GM19328 (cell line): Measurements from ENCODE around the gene NAAA.
"Not testable (repeated sequence)": the region's sequence is repeated elsewhere in the genome, so short reads cannot be mapped to it uniquely, and the experiment has no call there.

Source experiments
- ATAC-seq: cut with Tn5 transposase; IDR thresholded peaks from one replicate; pipeline ENCODE4 v1.9.1; 2021; ENCODE audit warnings: mild to moderate bottlenecking, moderate library complexity; ENCODE audit not compliant: unreplicated experiment

NAAA gene

GRCh38 chr4:75920327-75920726 lies 20.5 kb downstream of the NAAA start:
- ATAC-seq: no peak

DNA sequence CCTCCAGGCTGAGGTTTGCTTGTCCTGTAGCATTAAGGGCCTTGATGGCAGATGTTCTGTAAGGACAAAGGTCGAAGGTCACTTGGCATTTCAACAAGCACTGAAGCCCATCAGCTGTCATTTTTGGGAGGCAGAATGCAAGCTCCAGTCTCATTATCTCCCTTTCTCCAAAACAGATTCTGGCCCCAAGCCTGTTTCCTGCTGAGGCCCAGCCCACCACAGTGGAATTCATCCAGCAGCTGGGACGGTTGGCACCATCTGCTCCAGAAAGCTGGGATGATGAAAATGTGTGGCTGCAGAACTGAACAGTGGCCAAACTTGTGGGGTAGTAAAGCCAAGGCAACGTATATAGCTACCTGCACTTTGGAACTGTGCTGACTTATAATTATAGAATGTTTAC lies 20.9 kb downstream of the NAAA start:
- ATAC-seq: no peak

GRCh38 chr4:75916091-75916661 lies 24.6 kb downstream of the NAAA start:
- no peak for ATAC-seq

GRCh38 chr4:75912968-75913367 lies 27.8 kb downstream of the NAAA start:
- ATAC-seq: no peak

DNA sequence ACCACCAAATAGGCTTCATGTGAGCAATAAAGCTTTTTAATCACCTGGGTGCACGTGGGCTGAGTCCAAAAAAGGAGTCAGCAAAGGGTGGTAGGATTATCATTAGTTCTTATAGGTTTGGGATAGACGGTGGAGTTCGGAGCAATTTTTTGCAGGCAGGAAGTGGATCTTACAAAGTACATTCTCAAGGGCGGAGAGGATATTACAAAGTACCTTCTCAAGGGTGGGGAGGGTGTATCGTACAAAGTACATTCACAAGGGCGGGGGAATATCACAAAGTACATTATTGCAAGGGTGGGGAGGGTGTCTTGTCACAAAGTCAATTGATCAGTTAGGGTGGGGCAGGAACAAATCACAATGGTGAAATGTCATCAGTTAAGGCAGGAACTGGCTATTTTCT lies 30.0 kb downstream of the NAAA start:
- not testable (repeated sequence) for ATAC-seq

DNA sequence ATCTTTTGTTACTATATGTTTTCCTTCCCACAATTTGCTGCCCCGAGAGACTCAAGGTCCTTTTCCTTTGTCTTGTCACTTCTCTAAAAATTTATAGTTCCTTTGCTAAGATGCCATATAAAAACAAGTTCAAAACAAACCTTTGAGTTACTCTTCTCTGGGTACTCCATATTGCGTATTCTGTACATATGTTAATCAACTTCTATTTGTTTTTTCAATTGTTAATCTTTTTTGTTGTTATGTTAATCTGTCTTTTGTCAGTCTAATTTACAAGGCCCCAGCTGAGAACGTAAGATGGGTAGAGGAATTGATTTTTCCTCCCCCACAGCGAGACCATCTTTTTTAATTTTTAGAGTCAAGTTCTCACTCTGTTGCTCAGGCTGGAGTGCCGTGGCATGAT lies 31.4 kb downstream of the NAAA start:
- ATAC-seq: no peak

DNA sequence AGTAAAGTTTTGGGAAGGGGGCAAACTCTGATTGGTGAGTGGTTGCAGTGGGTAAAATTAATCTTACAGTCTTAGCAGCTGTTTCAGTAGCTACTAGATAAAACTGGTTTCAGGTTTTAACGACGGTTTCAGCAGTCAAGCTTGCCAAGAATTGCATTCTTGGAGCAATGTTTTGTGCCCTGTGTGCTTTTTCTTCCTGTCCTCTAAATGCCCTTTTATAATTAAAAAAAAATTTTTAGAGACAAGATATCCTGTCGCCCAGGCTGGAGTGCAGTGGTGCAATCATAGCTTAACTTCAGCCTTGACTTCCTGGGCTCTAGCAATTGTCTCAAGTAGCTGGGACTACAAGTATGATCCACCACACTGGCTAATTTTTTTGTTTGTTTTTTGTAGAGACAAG lies 32.3 kb downstream of the NAAA start:
- no peak for ATAC-seq

DNA sequence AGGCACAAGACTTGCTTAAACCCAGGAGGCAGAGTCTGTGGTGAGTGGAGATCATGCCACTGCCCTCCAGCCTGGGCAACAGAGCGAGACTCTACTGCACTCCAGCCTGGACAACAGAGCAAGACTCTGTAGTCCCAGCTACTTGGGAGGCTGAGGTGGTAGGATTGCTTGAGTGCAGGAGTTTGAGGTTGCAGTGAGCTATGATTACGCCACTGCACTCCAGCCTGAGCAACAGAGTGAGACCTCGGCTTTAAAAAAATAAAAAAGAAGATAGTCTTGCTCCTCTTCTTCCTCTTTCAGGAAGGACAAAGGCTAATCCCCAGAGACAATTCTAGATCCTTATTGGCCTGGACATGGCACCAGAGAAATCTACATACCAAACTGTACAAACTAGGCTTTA lies 32.8 kb downstream of the NAAA start:
- ATAC-seq: no peak

- ATAC-seq: no peak
These were observed 36.7 kb downstream of the NAAA start for GRCh38 chr4:75904076-75904475.

DNA sequence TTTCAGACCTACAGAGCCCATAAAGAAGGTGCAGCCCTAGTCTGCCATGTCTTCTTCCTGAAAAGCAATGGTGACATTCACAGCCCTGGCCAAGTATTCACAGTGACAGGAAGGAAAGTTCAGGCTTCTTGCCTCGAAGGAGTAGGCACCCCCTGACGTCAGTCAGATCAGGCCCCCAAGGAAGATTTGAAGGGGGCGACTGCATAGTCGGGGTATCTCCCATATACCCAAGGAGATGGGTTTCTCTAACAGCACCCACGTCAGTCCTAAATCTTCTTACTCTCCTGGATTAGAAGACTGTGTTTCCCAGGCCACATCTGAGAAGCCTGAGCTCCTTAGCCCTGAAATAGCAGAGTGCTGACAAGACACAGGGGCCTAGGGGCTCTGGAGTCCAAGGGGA lies 38.5 kb downstream of the NAAA start, which contains the start of gene PPEF2:
PPEF2 (minus strand) TSS at position 101 of the 400 bp plus-strand sequence. CDS start 6,127 bp downstream, outside the sequence.
- no peak for ATAC-seq

- no peak for ATAC-seq
These were observed 42.3 kb downstream of the NAAA start for GRCh38 chr4:75898536-75898935.

- ATAC-seq: no peak
These were observed 45.0 kb downstream of the NAAA start for GRCh38 chr4:75895744-75896314.

DNA sequence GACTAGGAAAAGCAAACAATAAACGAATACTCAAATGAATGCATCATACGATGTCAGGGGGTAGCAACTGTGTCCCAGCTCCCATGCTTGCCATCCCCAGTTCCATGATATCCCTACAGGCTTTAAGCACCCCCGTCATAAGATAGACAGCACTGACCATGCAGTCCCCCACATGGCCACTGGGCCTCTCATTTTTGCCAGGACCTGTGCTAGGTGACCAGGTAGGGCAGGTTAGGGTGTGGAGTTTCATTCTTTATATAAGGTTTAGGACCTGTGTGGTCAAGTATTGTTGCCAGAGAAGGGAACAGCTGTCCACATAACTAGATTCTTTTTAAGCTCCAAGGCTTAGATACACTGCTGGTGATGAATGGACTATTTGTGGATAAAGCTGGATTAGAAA lies 48.3 kb downstream of the NAAA start:
- ATAC-seq: no peak

GRCh38 chr4:75891611-75892010 lies 49.2 kb downstream of the NAAA start:
- ATAC-seq: no peak

- no peak for ATAC-seq
These were observed 51.1 kb downstream of the NAAA start for GRCh38 chr4:75889537-75890199.

- no peak for ATAC-seq
These were observed 54.7 kb downstream of the NAAA start for GRCh38 chr4:75886104-75886503.

DNA sequence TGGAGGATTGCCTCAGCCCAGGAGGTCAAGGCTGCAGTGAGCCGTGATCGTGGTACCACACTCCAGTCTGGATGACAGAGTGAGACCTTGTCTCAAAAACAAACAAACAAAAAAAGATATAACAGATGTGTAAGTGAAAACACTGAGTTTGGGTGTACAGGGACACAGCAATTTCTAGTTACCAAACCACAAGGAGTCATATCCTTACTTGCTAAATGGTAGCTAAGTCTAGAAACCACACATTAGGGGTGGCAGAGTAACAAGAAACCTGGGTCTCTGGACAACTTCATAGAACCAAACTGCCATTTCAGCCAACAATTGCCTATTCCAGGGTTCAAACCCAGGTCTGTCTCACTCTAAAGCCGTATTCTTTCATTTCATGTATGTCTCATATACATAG lies 59.3 kb downstream of the NAAA start:
- no peak for ATAC-seq

- ATAC-seq: no peak
These were observed 60.5 kb downstream of the NAAA start for GRCh38 chr4:75880278-75880677.

DNA sequence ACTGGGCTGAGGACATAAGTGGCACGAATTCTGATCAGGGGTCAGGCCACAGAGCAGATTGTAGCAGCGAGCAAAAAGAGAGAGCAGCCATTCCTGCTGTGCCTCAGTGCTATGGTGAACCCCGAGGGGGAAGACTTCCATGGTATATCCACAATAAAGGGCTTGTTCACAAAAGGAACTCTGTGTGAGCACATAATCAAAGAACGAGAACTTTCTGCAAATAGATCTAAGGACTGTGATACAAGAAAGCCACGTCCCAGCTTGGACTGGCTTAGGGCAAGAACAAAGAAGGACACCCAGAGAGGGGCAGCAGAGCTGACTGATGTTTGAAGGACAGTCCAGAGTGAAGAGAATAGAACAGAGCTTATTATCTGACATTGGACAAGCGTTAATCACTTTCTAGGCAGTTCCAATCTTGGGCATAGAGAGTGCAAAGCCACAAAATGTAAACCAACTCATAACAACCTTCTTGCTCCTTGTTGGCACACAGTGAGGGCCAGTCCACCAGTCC lies 62.5 kb downstream of the NAAA start:
- no peak for ATAC-seq

DNA sequence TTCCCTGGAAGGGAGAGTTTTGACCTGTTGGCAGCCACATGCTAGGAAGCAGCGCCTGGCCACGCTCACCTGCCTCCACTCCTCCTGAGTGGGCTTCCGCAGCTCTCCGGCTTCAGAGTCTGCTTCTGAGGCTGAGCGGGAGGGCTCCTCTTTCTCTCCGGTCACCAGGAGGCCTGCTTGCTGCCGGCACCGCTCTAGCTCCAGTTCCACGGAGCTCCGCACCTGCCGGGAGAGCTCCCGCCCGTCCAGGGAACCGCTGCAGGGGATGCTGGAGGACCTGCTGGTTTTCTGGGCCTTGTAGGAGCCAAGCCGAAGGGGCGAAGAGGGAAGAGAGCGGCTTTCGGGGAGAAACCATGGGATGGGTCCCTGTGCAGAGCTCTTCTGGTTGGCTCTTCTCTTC lies 64.6 kb downstream of the NAAA start:
- no peak for ATAC-seq

DNA sequence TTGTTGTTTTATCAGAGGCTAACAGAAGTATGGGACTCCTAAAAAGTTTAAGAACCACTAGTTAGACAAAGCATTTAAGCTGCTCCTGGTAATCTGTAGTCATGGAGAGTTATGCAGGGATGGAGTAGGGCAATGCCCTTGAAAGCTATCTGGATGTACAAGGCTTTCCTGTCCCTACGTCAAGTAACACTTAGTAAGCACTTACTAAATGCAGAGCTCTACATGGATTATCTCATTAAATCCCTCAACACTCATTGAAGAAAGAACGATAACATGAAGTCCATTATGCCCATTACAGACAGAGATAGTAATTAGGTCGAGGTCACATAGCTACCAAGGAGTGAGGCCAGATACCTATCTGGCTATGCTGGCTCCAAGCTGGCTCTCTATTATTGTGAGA lies 71.7 kb downstream of the NAAA start:
- no peak for ATAC-seq

DNA sequence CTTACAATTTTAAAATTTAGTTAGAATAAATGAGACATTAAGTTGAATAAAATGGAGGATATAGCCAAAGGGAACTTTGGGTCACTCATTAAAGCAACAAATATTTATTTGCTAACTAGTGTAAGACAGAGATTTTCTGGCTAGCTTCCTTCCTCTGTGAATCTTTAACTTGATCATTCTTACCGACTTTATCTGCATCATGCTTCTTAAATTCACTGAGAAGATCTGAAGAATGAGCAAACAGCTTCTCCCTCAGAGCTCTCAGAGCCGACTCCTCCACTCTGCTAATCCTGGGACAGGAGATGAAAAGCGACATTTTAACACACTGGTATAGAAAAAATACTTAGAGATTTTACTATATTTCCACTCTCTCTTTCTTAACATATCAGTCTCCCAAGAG lies 73.7 kb downstream of the NAAA start:
- ATAC-seq: no peak
